Muscle of leg (tissue), 11 donors: Measurements from ENCODE around the gene EFCAB5. TPM values are rescaled to one million over a fixed set of nuclear protein-coding genes. Genes with fewer than 3 reads are reported as not detected.
"Not testable (repeated sequence)": the region's sequence is repeated elsewhere in the genome, so short reads cannot be mapped to it uniquely, and the experiment has no call there.

Source experiments
- DNase-seq: peaks from one replicate; pipeline ENCODE4 v3.0.0; 2013
- H3K27ac ChIP-seq: one replicate; pipeline ENCODE4 v1.5.1; 2013; ENCODE audit warnings: mild to moderate bottlenecking, low read length, control low read depth
- H3K27me3 ChIP-seq: one replicate; pipeline ENCODE4 v1.6.1; 2013; ENCODE audit warnings: low read length; ENCODE audit not compliant: control insufficient read depth, insufficient read depth
- H3K36me3 ChIP-seq: one replicate; pipeline ENCODE4 v1.6.1; 2013; ENCODE audit warnings: low read length; ENCODE audit not compliant: control insufficient read depth, insufficient read depth
- H3K4me1 ChIP-seq: one replicate; pipeline ENCODE4 v1.6.1; 2013; ENCODE audit warnings: low read length; ENCODE audit not compliant: control insufficient read depth, insufficient read depth
- H3K4me3 ChIP-seq: one replicate; pipeline ENCODE4 v1.5.1; 2013; ENCODE audit warnings: low read length, control low read depth
- H3K9me3 ChIP-seq: replicated peaks from 2 replicates; pipeline ENCODE4 v1.6.1; 2013; ENCODE audit warnings: low read depth, low read length; ENCODE audit not compliant: control insufficient read depth
- WGBS: methylation state at CpG from one replicate; pipeline ENCODE4 v1.1.5; 2013; ENCODE audit warnings: missing lambda C conversion rate; ENCODE audit not compliant: insufficient coverage; 5-methylcytosine and 5-hydroxymethylcytosine counted together
- polyA plus RNA-seq, 8 donors: library from polyadenylated mRNA; unstranded; fragments of 120-200 nt; gene quantifications; one replicate each; pipeline versions ENCODE4 v1.2.1 to v1.2.3, GENCODE V29; 2013; ENCODE audit warnings: inconsistent platforms in 1 of 8, low replicate concordance in 1 of 8; ENCODE audit not compliant: insufficient read length in 8 of 8, insufficient read depth in 1 of 8
- total RNA-seq: library from RNA; stranded (reverse); fragments of 120-200 nt; gene quantifications from one replicate; pipeline ENCODE4 v1.2.4, GENCODE V29; 2013

The EFCAB5 gene
- total and polyA plus RNA-seq, 9 donors, result 0.62 to 1.8 (median 1.1) TPM

DNA sequence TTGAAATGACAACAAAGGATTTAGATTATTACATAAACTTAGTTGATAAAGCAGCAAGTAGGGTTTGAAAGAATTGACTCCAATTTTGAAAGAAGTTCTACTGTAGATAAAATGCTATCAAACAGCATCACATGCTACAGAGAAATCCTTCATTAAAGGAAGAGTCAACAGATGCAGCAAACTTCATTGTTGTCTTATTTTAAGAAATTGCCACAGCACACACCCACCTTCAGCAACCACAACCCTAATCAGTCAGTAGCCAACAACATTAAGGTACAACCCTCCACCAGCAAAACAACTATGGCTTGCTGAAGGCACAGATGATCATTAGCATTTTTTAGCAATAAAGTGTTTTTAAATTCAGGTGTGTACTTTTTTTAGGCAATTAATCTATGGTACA, 100.1 kb downstream of the EFCAB5 start:
- H3K27me3 ChIP-seq, result no peaks in the 10 kb centered on the region
- DNase-seq, result no peak
- no peaks in the 10 kb centered on the region for H3K4me1 ChIP-seq
- H3K9me3 ChIP-seq, result no peaks in the 10 kb centered on the region
- H3K4me3 ChIP-seq, result no peak overlapping the region
- no peaks in the 10 kb centered on the region for H3K36me3 ChIP-seq
- H3K27ac ChIP-seq, result no peak overlapping the region

DNA sequence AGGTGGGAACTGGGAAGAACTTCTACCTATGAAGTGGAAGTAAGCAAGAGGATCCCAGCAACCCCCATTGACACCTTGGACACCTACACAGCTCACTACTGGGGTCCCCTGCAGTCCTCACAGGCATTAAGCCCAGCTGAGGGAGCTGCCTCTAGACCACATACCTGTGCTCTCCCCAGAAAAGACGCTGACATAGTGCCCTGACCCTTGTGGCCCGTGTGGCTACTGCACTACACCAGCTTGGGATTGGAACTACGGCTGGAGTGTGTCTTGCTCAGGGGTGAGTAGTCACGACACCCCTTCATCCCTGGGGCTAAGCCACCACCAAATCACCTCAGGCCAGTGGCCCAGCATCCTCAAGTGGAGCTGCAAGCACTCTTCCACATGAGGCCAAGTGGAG, 120.9 kb downstream of the EFCAB5 start:
- no peak overlapping the region for H3K27ac ChIP-seq
- H3K4me1 ChIP-seq, result no peaks in the 10 kb centered on the region
- no peak for DNase-seq
- peaks cover 19% of the 10 kb centered on the region for H3K9me3 ChIP-seq
- no peaks in the 10 kb centered on the region for H3K36me3 ChIP-seq
- peaks cover 3% of the 10 kb centered on the region for H3K27me3 ChIP-seq
- 80% methylated on average over 1 of the region's 4 CpGs for WGBS
- no peak overlapping the region for H3K4me3 ChIP-seq

DNA sequence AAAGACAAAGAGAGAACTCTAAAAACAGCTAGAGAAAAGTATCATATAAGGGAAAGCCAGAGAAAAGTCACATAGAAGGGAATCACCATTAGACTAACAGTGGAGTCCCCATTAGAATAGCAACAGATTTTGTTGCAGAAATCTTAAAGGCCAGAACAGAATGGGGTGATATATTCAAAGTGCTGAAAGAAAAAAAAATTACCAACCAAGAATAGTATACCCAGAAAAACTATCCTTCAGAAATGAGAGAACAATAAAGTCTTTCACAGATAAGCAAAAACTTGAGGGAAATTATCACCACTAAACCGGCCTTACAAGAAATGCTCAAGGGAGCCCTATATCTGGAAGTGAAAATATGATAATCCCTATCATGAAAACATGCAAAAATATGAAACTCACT, 123.3 kb downstream of the EFCAB5 start:
- no peak overlapping the region for H3K4me3 ChIP-seq
- H3K9me3 ChIP-seq, result peaks cover 19% of the 10 kb centered on the region
- no peak for DNase-seq
- no peaks in the 10 kb centered on the region for H3K36me3 ChIP-seq
- no peak overlapping the region for H3K27ac ChIP-seq
- H3K4me1 ChIP-seq, result no peaks in the 10 kb centered on the region
- no CpG with 5 or more reads among the region's 1 CpG for WGBS
- H3K27me3 ChIP-seq, result peaks cover 3% of the 10 kb centered on the region

DNA sequence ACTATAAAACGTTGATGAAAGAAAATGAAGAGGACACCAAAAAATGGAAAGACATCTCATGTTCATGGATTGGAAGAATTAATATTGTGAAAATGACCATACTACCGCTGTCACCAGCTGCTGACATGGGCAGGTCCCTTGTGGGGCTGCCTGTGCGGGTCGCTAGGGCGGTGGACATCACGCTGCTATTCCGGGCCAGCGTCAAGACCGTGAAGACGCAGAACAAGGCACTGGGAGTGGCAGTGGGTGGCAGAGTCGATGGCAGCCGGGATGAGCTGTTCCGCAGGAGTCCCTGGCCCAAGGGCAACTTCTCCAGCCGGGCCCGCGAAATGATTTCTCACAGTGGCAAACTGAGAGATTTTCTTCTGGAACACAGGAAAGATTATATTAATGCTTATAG, 127.0 kb downstream of the EFCAB5 start:
- 92% methylated on average over 11 of the region's 16 CpGs for WGBS
- Histone ChIP-seq H3K27ac (no peak overlapping the region), H3K27me3 (peaks cover 1% of the 10 kb centered on the region), H3K9me3 (peaks cover 12% of the 10 kb centered on the region), H3K4me1 (no peaks in the 10 kb centered on the region), H3K4me3 (no peak overlapping the region), H3K36me3 (no peaks in the 10 kb centered on the region)
- no peak for DNase-seq

DNA sequence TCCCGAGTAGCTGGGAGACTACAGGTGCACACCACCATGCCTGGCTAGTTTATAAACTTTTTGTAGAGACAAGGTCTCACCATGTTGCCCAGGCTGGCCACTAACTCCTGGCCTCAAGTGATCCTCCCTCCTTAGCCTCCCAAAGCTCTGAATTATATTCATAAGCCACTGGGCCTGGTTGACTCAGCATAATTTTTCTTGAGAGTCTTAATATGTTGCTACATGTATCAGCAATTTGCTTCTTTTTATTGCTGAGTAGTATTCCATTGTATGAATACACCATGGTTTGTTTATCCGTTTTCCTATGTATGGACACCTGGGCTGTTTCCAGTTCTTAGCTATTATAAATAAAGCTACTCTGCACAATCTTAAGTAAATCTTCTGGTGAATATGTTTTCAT, 132.8 kb downstream of the EFCAB5 start:
- no peaks in the 10 kb centered on the region for H3K36me3 ChIP-seq
- H3K4me3 ChIP-seq, result no peak overlapping the region
- no peak overlapping the region for H3K27ac ChIP-seq
- H3K4me1 ChIP-seq, result no peaks in the 10 kb centered on the region
- no peaks in the 10 kb centered on the region for H3K27me3 ChIP-seq
- WGBS, result 80% methylated on average over 1 of the region's 2 CpGs
- H3K9me3 ChIP-seq, result no peaks in the 10 kb centered on the region
- no peak for DNase-seq

DNA sequence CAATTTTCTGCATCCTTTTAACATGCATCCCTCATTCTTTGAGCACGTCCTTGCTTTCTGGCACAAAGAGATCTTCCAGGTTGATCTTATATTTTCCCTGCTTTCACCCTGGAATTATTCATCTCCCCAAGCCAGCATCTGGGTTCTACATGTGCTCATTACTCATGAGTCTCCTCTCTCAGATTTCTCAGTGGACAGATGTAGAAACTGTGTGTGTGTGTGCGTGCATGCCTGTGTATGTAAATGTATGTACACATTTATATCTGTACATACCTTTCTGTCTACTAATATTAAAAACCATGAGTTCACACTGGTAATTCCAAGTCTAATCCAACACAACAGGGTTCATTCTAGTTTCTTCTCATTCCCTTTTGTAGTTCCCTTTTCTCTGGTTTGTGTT, 133.3 kb downstream of the EFCAB5 start:
- DNase-seq, result no peak
- WGBS, result 83% methylated on average over 1 of the region's 2 CpGs
- no peaks in the 10 kb centered on the region for H3K4me1 ChIP-seq
- H3K27ac ChIP-seq, result no peak overlapping the region
- H3K27me3 ChIP-seq, result no peaks in the 10 kb centered on the region
- H3K4me3 ChIP-seq, result no peak overlapping the region
- no peaks in the 10 kb centered on the region for H3K9me3 ChIP-seq
- no peaks in the 10 kb centered on the region for H3K36me3 ChIP-seq

DNA sequence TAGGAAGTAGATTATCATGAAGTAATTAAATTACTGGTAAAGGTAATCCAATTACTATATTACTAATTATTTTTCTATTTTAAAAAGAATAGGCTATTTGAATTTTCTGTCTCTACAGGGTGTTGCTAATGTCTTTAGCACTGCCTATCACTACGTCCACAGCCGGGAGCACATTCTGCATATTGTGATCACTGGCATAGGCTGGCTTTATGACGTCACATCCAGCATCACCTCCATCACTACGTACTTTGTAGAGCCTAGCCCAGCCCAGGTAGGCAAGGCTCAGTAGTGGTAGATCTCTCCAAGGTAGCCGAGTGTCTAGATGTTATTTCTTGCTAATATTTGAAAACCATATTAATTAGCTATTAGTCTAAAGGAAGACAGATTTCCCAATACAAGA, 141.3 kb downstream of the EFCAB5 start:
- H3K36me3 ChIP-seq, result no peaks in the 10 kb centered on the region
- H3K27ac ChIP-seq, result no peak overlapping the region
- H3K4me3 ChIP-seq, result no peak overlapping the region
- DNase-seq, result no peak
- no peaks in the 10 kb centered on the region for H3K27me3 ChIP-seq
- no peaks in the 10 kb centered on the region for H3K9me3 ChIP-seq
- no peaks in the 10 kb centered on the region for H3K4me1 ChIP-seq
- no CpG with 5 or more reads among the region's 5 CpGs for WGBS

DNA sequence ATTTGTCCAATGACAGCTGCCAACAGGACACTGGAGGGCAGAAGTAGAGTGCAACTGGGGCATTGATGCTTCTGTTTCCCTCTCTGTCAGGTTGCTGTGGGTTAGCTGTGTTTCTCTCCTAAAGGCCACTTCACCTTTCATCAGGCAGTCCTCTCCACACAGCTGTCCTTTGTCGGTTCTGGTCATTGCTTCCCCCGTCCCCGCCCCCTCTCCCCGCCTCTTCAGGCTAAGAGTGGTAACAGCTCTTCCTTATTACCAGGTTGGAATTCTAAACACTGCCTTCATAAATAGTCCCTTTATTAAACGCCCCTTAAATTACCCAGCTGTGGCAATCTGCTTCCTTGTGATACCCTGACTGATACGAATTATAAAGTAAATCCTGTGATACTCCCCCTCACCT, 143.4 kb downstream of the EFCAB5 start:
- Histone ChIP-seq H3K9me3 (no peaks in the 10 kb centered on the region), H3K27me3 (no peaks in the 10 kb centered on the region), H3K4me1 (no peaks in the 10 kb centered on the region), H3K27ac (no peak overlapping the region), H3K4me3 (no peak overlapping the region), H3K36me3 (no peaks in the 10 kb centered on the region)
- no peak for DNase-seq
- WGBS, result 26% methylated on average over 4 of the region's 6 CpGs

DNA sequence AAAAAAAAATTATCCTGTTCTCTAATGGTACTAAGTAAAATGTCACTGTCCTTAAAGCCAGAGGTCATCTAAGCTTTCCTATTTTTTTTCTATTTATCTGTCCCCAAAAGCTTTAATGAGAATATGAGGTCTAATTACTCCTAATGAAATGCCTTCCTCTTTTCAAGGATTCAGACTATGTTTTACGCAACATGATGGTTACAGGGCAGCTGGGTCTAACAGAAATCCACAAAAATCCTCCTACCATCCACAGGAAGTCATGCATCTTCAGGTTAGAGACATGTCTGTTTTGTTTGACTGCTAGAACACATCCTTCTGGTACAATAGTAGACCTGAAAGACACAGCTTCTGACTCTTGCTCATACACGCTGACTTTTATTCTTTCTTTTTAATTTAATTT, 145.5 kb downstream of the EFCAB5 start:
- Histone ChIP-seq H3K4me3 (no peak overlapping the region), H3K4me1 (peaks cover 4% of the 10 kb centered on the region), H3K9me3 (no peaks in the 10 kb centered on the region), H3K36me3 (no peaks in the 10 kb centered on the region), H3K27ac (no peak overlapping the region), H3K27me3 (no peaks in the 10 kb centered on the region)
- DNase-seq, result no peak
- WGBS, result no CpG with 5 or more reads among the region's 2 CpGs

DNA sequence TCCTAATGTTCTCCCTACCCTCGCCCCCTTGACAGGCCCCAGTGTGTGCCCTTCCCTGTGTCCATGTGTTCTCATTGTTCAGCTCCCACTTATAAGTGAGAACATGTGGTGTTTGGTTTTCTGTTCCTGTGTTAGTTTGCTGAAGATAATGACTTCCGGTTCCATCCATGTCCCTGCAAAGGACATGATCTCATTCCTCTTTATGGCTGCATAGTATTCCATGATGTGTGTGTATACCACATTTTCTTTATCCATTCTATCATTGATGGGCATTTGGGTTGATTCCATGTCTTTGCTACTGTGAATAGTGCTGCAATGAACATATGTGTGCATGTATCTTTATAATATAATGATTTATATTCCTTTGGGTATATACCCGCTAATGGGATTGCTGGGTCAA, 146.0 kb downstream of the EFCAB5 start:
- DNase-seq, H3K27me3 ChIP-seq: not testable (repeated sequence)
- WGBS, result no CpG with 5 or more reads among the region's 3 CpGs

DNA sequence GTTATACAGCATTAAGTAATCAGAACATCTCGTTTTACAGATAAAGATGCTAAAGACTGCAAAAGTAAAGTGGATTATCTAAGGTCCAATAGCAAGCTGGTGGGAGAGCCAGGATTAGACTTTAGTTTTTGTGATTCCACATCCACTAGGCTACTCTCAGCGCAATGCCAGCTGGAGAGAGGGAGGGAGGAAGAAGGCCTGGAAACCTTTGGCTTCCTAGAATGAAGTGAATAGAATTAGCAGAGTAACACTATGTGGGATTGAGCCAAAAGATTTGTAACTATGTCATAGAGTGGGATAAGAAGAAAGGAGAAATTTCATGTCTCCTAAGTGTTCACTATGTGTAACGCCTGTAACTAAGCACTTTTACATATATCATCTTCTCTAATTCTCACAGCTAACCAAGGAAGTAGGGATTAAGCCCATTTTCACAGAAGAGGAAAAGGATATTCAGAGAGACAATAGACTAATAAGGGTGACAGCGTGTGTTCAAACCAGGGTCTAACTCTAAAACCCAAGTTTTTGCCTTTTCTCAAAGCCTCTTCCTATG, 149.8 kb downstream of the EFCAB5 start:
- H3K27me3 ChIP-seq, result no peaks in the 10 kb centered on the region
- WGBS, result no CpG with 5 or more reads among the region's 4 CpGs
- H3K27ac ChIP-seq, result peak overlapping the region; percentile 8
- no peaks in the 10 kb centered on the region for H3K36me3 ChIP-seq
- no peaks in the 10 kb centered on the region for H3K9me3 ChIP-seq
- H3K4me3 ChIP-seq, result no peak overlapping the region
- peaks cover 8% of the 10 kb centered on the region for H3K4me1 ChIP-seq
- DNase-seq, result peak; percentile 21

More for the DNA sequence above, 146.0 kb downstream of the EFCAB5 start:
- H3K36me3 ChIP-seq, H3K4me1 ChIP-seq, H3K27ac ChIP-seq, H3K9me3 ChIP-seq, H3K4me3 ChIP-seq: not testable (repeated sequence)
